ENCODE measurements around the gene LZTR1.

GRCh38 chr22:20979940-20980453, 2.1 kb upstream of the LZTR1 start:
- TF ChIP-seq CTCF (conservative IDR thresholded peaks at IDR 0.05; ENCODE audit: low read depth, low read length): no peak
- TF ChIP-seq EZH2 (IDR thresholded peaks at IDR 0.05; ENCODE audit: low read length, unreplicated experiment): no peak
- no peak for TF ChIP-seq EZH2phosphoT487 (IDR thresholded peaks at IDR 0.05; ENCODE audit: borderline replicate concordance, low read length)

Measured in PC-3 (cell line).